ENCODE measurements around the gene PTCHD1. TPM values are rescaled to one million over a fixed set of nuclear protein-coding genes. Genes with fewer than 3 reads are reported as not detected.

The PTCHD1 gene
- 0.99 TPM for total RNA-seq

DNA sequence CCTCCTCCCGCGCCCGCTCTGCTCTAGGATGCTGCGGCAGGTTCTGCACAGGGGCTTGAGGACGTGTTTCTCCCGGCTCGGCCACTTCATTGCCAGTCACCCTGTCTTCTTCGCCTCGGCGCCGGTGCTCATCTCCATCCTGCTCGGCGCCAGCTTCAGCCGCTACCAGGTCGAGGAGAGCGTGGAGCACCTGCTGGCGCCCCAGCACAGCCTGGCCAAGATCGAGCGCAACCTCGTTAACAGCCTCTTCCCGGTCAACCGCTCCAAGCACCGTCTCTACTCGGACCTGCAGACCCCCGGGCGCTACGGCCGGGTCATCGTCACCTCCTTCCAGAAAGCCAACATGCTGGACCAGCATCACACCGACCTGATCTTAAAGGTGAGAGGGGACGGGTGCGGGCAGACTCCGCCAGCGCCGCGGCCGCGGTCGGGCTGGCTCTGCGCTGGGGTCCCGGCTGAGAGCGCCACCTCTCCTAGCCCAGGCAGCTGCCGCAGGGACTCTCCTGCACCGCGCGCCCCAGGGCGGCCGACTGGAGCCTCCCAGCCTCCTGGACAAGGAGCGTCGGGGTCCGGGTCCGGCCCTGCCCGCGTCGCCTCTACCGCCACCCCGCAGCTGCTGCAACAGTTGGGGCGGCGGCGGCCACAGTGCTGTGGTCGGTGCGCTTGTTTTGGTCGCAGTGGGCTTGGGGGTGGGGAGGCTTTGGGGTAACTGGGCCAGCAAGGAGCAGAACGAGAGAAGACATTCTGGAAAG, at the start of gene PTCHD1:
PTCHD1 (plus strand) TSS at position 2 of the 752 bp plus-strand sequence; CDS start at position 29, 27 bp downstream.
- DNase-seq, result no peak

DNA sequence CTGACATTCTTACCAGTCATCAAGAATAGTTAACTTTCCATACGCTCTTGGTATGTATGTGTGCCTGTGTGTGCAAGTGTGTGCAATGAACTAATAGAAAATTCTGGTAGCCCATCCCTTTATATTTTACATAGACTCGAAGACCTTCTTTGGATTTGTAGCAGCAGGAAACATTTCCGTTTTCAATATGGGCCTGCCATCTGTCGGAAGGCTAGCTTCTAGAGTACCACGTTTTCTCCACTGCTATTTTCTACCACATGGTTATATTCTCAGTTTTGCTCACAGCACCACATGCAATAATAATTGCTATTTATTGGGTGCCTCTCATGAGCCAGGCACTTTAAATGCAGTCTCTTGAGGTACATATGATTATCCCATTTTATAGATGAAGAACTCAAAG, 47.9 kb upstream of the PTCHD1 start:
- DNase-seq, result no peak

DNA sequence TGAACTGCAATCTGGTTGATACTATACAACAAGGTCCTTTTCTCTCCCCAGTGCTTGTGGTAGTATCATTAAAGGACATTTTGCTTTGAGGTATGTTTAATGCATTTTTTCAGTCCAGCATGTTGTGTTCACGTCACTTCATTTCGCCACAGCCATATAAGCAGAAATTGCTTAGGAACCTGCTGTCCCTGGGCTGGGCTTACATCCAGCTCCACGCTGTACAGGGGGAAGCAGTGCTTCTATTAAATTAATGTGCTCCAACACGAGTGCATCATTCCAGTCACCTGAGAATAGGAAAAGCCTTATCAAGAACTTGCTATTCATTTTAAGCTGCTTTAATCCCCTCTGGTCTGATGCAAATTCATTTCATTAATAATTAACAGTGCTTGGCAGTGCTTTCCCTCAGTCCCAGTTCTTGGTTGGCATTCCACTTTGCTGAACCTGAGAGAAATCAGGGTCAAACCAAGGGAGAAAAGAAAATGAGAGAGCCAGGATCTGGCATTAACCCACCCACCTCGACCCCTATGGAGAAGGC, 47.4 kb upstream of the PTCHD1 start:
- no peak for DNase-seq

DNA sequence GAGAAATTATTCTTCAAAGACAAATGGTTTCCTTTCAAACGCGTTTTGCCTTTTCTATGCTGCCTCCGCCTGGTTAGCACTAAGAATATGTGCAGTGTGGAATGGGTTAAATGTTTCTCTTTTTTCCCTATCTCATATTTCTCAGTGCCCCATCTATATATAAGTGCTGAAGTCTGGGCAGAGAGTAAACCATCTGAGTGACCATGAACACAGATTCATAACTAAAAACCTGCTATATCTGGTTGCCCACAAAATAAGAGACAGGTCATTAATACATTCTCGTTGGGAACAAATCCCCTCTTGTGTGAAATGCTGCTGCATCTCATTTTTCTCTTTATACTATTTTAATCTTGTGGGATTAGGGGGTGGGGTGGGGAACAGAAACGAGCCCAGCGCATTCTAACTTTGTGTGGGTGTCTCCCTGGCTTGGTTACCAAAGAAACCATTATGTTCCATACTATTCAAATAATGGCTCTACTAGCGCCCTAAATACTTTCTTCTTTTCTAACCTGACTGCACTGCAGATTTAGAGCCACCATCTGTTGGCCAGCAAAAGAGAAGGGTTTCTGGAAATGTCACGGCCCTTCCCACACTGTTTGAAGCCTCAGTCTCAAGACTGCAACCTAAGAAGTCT, 42.2 kb upstream of the PTCHD1 start:
- no peak for DNase-seq

DNA sequence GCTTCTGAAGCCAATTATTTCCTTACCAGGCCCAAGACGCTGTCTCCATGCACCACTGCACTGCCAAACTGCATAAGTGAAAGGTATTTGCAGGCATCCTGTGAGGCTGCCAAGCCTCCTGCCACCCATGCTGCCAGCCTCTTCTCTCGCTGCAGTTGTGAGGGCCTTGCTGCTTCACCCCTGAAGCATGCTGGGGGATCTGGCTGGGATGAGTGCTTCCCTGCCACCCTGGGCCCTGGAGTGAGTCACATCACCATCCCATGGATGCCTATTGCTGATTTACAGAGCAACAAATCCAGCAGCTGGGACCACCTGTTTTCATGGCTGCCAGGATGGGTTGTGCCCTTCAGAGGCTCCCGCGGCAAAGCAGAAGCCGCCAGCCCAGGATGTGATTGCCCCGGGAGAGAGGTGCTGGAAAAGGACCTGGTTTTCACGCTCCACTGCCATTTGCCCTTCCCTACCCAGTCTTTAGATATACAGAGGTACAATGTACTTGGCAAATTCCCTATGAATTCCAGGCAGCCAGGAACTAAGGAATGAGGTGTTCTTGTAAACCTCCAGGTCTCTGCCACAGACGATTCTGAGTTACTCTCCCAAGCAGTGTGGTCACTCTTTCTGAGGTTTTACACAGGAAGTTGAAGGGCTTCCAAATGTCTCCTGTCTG, 41.5 kb upstream of the PTCHD1 start:
- DNase-seq, result no peak

DNA sequence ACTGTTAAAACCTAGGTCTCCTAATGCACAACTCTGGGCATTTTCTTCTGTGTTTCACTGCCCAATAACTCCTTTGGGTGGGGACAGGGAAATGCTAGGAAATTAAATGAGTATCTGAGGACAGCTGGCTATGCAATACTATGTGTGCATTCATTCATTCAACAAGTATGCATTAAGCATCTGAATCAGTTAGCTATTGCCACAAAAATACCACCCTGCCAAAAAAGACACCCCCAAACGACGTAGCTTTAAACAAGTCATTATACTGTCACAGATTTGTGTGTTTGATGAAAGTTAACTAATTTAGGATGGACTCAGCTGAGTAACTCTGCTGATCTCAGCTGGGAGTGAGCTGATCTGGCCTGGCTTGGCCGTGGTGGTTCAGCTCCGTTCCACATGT, 29.8 kb upstream of the PTCHD1 start:
- no peak for DNase-seq

DNA sequence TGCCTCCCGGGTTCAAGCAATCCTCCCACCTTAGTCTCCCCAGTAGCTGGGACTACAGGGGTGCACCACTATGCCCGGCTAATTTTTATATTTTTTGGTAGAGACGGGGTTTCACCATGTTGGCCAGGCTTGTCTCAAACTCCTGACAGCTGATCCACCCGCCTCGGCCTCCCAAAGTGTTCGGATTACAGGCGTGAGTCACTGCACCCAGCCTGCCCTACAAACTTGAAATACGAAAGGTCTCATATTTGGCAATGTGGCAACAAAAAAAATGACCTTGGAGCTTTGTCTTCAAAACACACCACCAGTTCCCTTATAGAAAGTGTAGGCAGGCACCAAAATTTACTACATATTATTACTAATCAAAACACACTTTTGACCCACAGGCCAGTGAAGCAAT, 22.9 kb upstream of the PTCHD1 start:
- no peak for DNase-seq

DNA sequence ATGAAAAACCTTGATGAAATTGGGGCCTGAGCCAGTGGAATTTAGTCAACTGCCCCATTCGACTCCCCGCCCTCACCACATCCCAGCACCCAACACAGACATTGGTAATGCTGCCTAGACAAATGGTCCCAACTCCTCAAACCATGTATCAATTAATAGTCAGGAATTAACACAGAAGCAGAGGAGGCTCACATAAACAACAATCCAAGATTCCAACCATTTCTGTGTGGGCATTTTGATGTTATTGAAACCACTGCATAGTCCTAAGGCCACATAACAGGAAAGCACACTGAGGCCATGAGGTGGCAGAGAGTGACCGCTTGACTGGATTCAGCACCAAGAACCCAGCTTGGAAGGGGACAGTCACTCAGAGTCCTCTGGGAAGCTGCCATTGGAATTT, 22.5 kb upstream of the PTCHD1 start:
- no peak for DNase-seq

DNA sequence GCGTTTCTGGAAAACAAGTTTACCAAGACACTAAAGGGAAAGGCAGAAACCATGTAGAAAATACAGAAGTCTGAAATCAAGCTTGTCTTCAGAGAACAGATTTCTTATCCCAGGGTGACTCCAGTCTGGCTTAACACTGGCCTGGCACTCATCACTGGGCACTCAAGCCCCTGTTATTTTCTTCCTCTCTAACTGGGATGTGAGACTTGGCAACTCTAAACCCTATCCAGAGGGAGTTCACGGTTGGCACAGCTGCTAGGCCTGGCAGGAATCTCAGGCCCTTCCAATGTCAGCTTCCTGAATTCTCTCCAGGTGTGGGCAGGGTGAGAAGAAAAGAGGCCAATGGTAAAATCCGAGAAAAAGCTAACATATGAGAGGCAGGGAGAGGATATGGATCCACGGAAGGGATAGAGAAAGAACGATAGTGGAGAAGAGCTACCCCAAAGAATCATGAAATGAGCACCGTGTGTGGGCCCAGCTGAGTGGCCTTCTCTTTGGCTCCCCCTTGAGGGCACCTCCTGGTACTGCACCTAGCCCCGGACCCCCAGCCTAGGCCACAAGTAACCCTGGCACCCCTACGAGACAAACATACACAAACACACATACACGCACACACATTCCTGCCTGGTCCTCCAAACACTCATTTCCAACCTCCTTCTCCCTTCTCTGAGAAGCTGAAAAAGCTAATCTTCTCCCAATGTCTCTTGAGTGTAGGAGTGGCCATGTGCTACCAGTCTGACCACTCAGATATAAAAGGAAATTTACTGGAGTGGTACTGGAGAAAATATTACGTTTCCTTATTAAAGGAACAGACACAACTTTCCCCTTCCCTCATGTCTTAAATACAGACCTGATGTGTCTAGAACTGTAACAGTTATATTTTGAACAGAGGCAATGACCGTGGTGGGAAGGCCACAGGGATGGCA, 16.6 kb upstream of the PTCHD1 start:
- no peak for DNase-seq

DNA sequence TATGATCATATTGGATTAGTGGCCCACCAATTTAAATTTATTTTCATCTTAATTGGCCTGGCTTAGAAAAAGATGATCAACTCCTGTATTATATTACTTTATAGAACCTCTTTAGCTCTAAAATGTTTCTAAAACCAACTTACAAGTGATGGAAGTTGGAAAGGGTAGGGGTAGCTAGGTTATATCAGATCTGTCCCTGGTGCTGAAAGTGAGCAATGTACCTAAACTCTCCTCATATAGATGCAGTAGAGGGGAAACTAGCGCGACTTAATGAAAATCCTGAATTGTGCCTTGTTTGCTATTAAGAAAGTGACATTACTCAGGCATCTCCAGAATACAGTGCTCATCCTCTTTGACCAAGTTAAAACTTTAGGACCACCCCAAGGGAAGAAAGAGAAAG, 7.5 kb upstream of the PTCHD1 start:
- no peak for DNase-seq

DNA sequence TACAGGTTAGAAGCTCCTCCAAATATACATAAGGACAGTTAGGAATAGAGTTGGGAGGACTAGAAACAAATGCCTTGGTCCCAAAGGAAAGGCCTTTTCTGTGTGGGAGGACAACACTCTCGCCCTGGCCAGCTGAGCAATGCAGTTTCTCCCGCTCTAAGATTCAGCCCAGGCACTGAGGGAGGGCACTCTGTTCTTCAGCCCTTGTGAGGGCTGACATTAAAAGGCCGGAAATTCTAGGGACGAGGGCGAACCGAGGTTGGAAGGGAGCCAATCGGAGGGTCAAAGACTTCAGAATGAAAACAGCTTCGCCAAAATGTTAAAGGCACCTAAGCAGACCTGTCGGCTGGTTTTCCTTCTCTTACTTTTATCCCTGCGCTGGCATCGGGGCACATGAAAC, 2.9 kb upstream of the PTCHD1 start:
- no peak for DNase-seq

DNA sequence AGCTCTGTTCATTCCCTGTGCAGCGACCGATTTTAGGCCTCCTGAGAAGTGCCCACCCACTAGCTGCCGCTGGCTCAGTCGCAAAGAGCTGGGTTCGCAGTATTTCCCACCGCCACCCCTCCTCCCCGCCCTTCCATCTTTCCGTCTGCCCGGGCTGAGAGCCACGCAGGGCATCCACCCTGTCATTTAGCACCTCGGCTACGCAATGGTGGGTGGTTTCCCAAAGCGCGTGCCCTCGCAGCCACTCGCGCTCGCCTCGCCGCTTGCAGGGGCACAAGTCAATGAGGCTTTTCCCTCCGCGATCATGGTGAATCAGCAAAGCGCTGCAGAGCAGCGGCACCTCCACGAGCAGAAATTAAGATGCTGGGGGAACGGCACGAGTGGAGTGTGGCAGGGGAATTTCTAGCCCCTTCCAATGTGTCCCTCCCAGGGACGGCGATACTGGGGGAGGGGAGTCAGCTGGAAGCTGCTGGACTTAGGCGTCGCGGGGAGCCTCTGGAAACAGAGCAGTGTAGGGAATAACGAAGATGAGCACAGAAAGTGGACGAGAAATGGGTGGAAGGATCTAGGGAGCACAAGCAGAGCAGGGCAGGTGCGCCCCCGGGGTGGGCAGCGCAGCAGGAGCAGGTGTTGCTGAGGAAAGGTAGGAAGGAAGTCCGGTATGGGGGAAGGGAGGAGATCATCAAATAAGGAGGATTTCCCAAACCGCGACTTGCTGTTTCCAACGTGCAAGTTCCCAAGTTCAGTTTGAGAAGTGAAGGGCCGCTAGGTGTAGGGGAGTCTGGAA, 2.4 kb upstream of the PTCHD1 start:
- DNase-seq, result no peak

DNA sequence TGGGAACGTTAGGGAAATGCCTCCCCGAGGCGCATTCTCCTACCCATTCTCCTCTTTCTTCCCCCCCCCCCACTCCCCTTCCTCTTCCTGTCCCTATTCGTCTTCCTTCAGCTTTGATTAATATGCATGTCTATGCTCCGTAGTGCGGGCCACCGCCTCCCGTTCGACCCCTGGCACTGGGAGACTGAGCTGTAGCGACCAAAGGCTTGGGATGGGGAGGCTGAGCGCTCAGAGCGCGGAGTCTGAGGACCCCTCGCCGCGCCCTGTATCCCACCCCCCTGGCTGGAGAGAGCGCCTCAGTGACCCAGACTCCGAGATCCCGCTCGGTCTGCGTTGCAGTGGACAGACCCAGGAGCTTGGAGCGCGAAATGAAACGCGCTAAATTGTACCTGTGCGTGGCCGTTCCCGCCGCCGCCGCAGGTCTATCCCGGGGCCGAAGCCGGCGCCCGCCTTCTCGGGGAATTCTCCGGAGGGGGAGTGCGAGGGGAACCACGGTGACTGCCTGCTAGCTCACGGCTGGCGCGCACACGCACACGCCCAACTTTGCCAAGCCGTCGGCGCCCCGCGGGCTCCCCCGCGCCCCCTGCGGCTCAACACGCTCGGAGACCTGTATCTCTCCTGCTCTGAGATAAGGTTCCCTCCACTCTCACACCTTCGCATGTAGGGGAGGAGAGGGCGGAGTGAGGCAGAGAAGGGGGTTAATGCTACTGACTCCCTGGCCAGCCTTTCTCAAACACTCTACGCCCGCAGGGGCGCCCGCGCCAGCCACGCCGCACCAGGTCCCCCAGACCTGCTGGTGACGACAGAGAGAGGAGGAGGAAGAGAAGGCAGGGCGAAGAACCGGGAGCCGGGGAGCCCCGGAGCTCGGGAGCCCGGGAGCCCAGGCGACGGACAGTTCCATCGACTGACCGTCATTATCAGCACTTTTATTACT, 1.5 kb upstream of the PTCHD1 start:
- DNase-seq, result no peak

DNA sequence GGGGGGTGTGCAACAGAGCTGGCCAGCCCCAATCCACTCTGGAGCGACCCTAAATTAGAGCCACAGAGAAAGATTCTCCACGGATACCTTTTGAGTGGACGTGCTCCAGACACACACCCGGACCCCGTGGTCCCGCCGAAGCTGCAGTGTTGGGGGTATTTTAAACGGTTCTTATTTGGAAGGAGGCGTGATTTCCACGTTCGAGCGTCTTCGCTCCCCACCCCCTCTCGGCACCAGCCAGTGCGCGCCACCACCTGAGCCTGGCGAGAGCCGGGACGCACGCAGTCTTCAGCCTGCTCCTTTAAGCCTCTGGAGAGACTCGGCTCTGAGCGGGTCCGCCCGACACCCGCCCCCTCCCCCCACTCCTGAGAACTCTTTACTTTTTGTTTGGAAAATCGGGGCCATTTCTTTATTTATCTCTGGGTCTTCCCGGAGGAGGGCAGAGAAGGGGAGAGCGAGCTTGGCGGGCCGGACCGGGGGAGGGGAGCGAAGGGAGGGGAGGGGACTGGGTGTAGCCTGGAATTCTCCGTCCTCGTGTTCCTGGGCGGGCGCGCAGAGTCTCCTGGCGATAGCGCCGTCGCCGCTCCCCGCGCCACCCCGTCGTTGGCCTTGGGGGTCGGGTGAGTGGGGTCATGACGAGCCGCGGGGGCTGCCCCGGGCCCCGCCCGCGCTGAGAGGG, 668 bp upstream of the PTCHD1 start:
- no peak for DNase-seq

DNA sequence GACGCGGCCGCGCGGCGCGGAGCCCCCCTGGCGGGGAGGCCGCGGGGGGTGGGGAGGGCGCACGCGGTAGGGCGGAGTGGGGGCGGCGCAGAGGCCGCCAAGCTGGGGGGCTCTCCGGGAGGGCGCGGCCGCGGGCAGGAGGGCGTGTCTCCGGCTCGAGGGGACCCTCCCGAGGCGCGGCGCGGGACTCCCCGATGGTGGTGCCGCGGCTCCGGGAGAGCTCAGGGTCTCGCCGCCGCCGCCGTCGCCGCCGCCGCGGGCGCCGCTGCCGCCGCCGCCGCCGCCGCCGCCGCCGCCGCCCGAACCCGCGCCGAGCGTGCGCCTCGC, 165 bp upstream of the PTCHD1 start:
- DNase-seq, result no peak

DNA sequence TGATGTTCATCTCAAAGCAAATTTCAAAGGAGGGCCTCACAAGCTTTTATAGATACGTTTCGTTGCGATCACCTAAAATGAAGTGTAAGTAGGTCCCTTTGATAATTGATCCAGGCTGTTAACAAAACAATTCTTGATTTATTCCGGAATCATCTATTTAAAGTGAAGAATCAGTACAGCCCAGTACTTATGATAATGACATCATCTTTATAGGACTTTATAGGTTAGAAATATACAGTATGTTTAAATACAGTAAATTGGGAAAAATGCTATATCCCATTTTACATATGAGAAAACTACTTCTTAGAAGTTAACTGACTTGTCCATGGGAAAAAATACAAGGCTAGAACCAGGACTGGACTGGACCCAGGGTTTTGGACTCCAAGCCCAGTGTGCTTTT, 3.7 kb downstream of the PTCHD1 start:
- DNase-seq, result no peak

DNA sequence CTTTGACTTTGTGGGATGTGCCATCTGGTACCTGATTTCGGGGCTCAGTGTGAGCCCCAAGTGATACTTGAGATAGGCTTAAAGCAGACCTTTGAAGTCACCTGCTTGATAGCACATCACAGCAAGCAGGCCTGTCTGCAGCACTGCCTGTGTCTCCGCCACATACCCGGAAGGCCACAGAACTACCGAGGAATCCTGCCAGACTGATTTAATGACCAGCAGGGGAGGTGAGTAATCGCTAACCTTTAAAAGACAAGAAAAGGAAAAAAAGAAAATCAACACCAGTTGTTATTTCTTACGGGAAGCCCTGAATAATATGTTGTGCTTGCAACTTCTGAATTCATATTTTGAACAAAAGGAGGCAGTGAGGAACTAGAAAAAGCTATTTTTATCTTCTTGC, 6.8 kb downstream of the PTCHD1 start:
- no peak for DNase-seq

DNA sequence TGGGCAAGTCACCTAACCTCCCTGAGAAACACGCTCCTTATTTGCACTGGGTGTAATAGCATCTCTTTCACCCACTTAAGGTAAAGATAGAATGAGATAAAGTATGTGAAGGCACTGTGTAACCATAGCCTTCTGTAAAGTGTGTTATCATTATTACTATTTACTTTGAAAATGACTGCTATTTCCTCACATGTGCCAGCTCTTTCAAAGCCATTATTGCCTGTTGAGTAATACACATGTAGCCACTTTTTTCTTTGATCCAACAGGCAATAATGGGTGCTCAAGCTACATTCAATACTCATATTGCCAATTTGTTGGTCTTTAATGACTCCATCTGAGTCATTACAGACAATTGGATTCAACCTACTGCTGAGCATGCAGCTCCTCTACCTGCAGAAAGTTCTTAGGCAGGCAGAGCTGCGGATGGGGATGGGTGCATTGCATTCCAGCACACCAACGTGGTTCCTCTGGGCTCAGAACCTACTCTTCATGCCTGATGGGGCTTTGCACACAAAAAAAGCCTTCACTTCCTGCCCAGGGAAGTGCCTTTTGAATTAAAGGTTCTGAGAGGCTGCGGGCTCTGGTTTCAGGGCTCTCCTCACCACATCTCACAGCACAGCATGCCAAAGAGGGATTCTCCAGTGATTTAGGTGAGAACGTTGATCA, 9.7 kb downstream of the PTCHD1 start:
- no peak for DNase-seq

DNA sequence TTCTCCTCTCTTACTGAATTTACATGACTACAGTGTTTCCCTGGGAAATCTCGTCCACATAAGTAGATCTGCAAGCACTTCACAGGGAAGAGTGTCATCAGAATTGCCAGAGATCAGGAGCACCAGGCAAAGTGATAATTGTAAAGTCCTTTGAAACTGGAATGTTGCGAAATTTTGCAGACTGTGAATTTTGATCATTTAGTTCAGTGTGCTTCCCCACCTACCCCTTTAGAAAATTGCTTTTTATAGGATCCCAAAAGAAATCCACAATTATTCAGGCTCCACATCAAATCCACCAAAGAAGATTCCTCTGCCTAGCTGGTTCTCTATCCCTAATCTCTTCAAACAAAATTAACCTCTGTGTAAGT, 10.2 kb downstream of the PTCHD1 start:
- DNase-seq, result no peak

All from skin of body (tissue), 2 donors.